Adipose tissue (tissue), 3 donors: ENCODE data around the gene POU2AF1. TPM values are rescaled to one million over a fixed set of nuclear protein-coding genes. Genes with fewer than 3 reads are reported as not detected.

ENCODE experiments used
- H3K27ac ChIP-seq: one replicate; pipeline ENCODE4 v1.5.1; 2013; ENCODE audit warnings: low read depth, low read length
- WGBS, 3 donors: extraction: QIAGEN DNeasy Blood & Tissue Kit; methylation state at CpG; one replicate each; pipeline ENCODE4 v1.1.7; 2013; 5-methylcytosine and 5-hydroxymethylcytosine counted together
- polyA plus RNA-seq, 3 donors: library from polyadenylated mRNA; stranded (reverse); fragments of 200-250 nt; gene quantifications; one replicate each; pipeline ENCODE4 v1.2.3, GENCODE V29; 2013
- donor health status: healthy with polysubstance abuse.
- donor health status: Bipolar disorder and iron deficiency.
- donor health status: healthy.

POU2AF1 gene
- polyA plus RNA-seq, 3 donors, result 0.51 to 0.55 TPM; not detected in 1

DNA sequence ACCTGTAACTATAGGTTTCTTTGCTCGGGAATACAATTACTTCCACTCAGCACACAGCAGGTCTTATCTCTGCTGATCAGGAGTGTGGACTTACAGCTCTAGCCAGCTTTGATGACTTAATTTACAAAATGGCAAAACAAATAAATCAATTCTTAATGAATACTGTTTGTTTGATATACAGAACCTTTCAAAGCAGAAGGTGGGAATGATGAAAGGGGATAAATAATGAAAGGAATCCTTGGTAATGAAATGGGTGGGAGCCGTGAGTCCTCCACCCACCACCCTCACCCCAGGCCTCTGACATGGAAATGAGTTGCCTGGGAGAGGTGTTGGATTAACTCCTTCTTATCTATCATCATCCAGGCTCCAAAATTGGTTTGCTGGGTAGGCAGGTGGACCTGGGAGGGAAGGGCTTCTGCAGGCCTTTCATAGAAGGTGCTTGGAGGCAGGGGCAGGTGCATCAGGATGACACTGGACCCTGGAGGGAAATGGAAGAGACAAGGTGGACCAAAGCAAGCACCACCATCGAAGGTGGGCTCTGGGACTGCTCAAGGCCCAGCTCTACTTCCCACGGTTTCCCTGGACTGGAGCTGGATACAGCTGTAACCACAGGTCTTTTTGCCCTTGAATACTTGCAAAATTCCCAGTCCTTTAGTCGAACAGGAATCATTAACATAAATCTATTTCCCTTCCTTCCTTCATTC is 23.0 kb downstream of the POU2AF1 start:
- 41 to 79% (median 57%) methylated on average over 5 of the region's 5 CpGs for WGBS, 3 donors
- H3K27ac ChIP-seq, result no peak overlapping the region

DNA sequence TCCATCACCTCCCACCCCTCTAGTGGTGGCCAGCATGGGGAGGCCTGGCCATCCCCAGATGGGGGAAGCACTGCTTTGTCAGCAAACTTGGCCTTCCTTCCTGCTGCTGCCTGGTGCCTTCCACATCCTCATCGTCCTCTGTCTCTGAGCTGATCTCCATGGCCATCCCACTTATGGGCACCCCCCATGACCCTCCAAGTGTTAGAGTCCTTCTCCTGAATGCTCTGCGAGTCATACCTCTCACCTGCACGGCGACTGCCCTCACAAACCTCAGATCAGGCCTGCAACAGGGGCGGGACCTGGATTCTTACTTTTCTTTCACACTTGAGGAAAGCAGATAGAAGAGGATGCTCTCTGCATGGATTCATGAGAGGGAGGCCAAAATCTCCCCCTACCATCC is 24.0 kb downstream of the POU2AF1 start:
- 76 to 92% (median 89%) methylated on average over 5 of the region's 5 CpGs for WGBS, 3 donors
- no peak overlapping the region for H3K27ac ChIP-seq

DNA sequence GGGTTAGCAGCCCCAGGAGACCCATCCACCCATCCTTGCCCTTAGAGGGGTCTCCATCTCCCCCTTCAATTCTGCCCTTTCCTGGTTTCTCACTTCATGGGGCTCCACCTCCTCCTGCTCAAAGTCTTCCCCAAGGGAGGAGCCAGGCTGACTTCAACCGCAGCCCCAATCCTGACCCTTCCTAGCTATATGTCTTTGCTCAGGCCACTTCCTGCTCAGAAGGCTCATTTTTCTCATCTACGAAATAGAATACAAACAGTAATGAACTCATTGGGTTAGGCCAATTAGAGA is 24.5 kb downstream of the POU2AF1 start:
- 76 to 86% (median 81%) methylated on average over 2 of the region's 2 CpGs for WGBS, 3 donors
- H3K27ac ChIP-seq, result no peak overlapping the region

DNA sequence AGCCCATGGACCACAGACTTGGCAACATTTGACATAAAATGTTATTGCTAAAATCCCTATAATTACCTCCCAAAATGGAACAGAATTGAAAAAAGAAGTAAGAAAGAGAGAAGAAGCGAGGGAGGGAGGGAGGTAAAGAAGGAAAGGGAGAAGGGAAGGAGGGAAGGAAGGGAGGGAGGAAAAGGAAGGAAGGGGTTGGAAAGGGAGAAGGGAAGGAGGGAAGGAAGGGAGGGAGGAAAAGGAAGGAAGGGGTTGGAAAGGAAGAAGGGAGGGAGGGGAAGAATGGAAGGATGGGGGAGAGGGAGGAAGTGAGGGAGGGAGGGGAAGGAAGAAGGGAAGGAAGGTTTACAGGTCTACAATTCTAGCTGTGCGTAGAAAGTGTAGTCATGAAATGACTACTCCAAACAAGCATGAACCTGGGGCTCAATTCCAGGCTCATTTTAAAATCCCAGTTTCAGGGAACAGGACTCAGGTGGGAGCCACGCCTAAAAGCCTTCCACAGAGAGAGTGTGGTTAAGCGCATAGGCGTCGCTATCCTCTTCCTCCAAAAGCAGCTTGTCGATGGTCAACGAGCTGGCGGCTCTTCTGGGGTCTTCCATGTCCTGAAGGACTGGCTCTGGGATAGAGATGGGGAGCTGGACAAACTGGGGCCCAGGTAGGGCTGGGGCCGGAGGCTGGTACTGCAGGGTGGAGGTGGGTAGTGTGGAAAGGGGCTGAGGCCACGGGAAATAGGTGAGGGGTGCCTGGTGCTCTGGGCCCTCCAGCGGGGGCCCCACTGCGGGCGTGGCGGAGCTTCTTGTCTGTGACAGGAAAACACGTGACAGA is 25.1 kb downstream of the POU2AF1 start:
- no peak overlapping the region for H3K27ac ChIP-seq
- 92 to 95% (median 94%) methylated on average over 16 of the region's 16 CpGs for WGBS, 3 donors

DNA sequence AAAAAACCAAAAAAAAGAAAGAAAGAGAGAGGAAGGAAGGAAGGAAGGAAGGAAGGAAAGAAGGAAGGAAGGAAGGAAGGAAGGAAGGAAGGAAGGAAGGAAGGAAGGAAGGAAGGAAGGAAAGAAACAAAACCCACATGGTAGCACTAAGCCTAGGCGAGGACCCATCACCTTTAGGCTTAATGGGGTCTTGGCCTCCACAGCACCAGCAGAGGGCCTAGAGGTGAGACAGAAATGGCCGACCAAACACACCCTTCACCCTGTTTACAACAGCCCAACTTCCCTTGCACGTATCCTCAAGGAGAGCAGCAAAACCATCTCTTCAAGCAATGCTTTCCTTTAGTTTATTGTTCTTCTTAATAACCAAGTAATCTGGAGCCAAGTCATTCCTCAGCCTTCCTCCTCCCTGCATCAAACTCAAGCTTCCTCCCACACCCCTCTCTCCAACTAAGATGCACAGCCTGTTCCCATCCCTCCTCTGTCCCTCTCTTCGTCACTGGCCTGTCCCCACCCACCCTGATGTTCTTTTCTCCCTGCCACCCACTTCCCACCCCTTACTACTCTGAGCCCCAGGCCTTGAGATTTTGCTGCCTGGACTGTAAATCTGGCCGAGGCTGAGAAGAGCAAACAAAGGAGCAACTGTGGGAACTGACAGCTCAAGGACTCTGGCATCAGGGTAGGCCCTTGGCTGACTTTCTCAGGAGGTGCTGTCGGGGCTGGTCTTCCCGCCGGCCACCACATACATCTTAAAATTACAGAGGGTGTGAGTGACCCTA is 26.0 kb downstream of the POU2AF1 start:
- 35 to 75% (median 64%) methylated on average over 8 of the region's 8 CpGs for WGBS, 3 donors

DNA sequence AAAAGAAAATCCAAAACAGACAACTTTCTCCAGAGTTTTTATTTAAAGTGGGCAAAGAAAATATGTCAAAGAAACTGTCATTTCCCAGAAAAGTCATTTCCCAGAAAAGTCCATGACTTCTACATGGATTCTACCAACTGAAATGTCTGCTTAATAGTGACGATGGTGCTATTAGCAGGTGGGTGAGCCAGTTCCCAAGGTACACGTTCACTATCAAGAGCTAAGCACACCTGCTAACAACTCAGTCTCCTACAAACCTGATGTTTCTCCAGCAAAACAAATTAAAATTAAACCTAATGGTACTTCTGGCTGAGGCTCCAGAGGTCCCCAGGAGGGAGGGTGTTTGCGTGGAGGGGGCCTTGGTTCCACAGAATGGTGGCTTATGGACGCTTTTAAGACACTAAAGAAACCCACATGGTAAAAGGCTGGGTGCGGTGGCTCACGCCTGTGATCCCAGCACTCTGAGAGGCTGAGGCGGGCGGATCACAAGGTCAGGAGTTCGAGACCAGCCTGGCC is 26.8 kb downstream of the POU2AF1 start:
- 69 to 92% (median 89%) methylated on average over 8 to 9 of the region's 9 CpGs for WGBS, 3 donors

More for the DNA sequence above, 26.0 kb downstream of the POU2AF1 start:
- no peak overlapping the region for H3K27ac ChIP-seq

DNA sequence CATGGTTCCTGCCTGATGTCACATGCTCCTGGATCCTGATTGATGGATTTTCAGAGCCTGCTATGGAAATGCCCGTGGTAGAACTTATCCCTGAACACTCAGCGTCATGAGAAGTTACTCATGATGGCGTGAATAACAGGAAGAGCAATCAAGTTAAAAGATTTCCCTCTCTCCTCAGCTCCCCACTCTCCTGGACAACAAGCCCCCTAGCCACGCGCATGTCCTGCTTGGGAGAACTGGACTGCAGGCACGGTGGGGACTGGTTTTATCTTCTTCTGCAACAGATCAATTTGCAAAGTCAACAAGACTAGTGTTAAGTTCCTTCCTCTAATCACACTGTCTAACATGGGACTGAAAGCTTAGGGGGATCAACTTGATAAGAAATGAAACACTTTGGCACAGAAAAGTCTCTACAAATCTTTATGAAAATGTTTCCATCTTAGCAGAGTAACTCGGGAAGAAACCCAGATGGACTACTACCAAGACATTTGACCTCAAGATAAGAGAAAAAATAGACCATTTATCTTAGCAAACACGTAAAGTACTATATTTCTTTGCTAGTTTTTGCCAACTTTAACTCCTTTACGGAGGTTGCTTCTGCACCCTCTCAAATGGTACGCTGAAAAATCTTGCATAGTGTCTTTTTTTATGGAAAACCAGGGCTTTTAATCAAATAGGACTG is 27.6 kb downstream of the POU2AF1 start:
- no peak overlapping the region for H3K27ac ChIP-seq
- WGBS, 3 donors, result 21 to 52% (median 51%) methylated on average over 10 of the region's 10 CpGs

More for the DNA sequence above, 26.8 kb downstream of the POU2AF1 start:
- H3K27ac ChIP-seq, result no peak overlapping the region

DNA sequence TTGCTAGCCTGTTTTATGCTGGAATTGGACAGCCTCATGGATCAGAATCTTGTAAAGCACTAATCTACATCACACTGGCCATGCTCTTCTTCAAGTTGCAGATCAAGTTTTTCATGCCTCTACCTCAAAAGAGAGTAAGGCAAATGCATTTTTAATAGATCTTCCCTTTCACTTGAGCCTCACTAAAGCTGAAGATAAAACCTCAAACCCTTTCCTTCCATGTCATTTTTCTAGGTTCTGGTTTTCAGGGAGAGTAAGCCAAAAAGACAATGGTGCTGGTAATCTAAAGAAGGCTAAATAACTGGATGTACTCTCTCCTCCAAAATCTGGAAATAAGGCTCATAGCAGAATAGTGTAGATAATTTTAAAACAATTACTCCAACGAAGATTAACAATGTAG is 28.3 kb downstream of the POU2AF1 start:
- 60 to 61% (median 61%) methylated on average over 1 of the region's 1 CpG for WGBS, 3 donors
- no peak overlapping the region for H3K27ac ChIP-seq

DNA sequence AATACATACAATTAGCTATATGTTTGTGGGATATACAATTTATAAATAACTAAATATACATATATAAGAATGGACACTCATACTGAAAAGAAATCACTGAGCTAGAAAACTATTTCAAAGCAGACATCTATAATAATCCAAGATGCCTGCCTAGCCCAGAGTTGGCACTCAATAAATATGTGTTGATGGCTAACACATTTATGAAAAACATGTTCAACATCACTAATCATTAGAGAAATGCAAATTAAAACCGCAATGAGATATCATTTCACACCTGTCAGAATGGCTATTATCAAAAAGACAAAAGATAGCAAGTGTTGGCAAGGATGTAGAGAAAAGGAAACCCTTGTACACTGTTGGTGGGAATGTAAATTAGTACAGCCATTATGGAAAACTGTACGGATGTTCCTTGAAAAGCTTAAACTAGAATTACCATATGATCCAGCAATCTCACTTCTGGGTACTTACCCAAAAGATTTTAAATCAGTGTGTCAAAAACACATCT is 29.8 kb downstream of the POU2AF1 start:
- no peak overlapping the region for H3K27ac ChIP-seq
- WGBS, 3 donors, result 54 to 92% (median 57%) methylated on average over 2 of the region's 2 CpGs

DNA sequence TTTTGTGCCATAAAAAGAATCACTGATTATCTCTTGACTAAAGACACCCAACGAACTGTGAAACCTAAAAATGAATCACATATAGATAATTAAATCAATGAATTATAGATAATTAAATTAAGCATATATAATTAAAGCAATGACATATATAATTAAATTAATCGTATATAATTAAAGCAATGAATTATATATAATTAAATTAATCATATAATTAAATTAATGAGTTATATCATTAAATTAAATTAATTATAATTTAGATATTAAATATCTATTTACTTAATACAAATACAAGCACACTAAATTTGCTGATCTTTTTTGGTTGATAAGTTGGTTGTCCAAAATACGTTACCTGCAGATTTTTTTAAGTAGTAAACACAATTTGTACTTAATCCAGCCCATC is 30.9 kb downstream of the POU2AF1 start:
- whole genome bisulfite sequencing, 3 donors, result 65 to 86% (median 85%) methylated on average over 3 of the region's 3 CpGs
- no peak overlapping the region for H3K27ac ChIP-seq

DNA sequence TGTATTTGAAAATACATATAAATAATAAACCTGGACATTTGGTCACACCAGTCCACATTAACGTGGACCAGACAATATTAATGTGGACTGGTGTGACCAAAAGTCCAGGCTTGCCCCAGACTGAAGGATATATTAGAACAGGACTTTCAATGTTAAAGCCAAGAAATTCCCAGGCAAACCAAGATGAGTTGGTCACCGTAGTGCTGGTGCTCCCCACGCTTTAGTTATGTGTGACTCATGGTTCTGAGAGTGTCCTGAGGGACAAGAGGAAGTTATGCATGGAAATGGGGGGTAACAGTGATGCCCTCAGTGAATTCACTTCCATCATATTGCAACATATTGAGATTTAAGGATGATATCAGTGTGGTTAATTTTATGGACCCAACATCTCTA is 31.4 kb downstream of the POU2AF1 start:
- WGBS, 3 donors, result 56 to 90% (median 75%) methylated on average over 3 of the region's 3 CpGs
- H3K27ac ChIP-seq, result no peak overlapping the region

DNA sequence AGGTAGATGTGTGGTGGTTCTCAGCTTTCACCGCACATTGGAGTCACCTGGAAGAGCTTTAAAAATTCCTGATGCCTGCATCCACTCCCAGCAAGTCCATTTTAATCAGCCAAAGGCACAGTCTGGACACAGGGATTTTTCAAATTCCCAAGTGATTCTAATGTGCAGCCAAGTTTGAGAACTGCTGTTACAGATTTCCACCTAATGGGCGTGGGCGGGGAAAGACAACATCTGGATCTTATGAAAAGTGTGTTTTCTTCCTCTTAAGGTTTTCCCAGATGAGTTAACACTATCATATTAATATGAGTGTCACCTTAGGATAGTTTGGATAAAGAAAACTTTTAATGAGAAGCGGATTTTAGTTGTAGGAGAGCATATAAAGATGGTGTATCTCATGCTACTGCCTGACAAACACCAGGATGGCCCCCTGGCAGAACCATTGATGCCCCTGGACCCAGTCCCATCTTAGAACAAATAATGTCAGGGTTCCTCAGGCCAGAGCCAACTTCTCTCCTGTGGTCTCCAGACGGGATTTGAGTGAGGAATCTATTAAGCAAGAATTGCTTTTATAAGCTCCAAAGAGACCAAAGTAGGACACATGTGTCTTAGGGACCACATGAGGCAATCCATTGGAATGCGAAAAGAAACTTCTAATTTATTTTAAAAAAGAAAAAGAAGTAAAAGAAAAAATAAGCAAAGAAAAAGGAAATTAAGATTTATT is 31.9 kb downstream of the POU2AF1 start:
- WGBS, 3 donors, result 56 to 79% (median 64%) methylated on average over 6 of the region's 6 CpGs
- H3K27ac ChIP-seq, result no peak overlapping the region

DNA sequence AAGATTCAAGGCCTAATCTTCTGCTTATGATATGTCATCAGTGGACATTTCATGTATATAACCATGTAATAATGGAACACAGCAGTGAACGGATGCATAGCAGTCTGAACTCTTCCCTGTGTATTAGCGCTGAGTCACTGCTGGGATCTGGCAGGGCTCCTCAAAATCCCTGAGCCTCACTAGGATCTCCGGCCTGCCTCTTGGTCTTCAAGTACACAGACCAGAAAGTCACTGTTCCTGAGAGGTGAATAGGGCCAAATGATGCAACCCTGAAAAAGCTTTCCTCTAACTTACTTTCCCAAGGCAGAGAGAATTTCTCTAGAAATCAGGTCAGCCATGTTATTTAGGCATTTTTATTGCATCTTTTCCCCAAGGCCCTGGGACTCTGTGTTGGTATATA is 35.0 kb downstream of the POU2AF1 start:
- 59 to 73% (median 69%) methylated on average over 3 of the region's 3 CpGs for WGBS, 3 donors
- H3K27ac ChIP-seq, result no peak overlapping the region

DNA sequence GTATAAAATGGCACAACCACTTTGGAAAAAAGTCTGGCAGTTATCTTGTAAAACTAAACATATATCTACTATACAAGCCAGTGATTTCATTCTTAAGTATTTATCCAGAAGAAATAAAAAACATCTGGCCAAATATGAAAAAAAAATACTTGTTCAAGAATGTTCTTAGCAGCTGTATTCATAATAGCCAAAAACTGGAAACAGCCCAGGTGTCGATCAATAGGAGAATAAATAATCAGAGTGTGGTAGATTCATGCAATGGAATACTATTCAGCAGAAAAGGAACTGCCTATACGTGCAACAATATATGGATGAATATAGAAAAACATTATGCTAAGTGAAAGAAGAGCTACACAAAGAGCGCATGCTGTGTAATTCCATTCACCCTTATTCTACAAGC is 36.7 kb downstream of the POU2AF1 start:
- 61 to 83% (median 74%) methylated on average over 3 of the region's 3 CpGs for WGBS, 3 donors

DNA sequence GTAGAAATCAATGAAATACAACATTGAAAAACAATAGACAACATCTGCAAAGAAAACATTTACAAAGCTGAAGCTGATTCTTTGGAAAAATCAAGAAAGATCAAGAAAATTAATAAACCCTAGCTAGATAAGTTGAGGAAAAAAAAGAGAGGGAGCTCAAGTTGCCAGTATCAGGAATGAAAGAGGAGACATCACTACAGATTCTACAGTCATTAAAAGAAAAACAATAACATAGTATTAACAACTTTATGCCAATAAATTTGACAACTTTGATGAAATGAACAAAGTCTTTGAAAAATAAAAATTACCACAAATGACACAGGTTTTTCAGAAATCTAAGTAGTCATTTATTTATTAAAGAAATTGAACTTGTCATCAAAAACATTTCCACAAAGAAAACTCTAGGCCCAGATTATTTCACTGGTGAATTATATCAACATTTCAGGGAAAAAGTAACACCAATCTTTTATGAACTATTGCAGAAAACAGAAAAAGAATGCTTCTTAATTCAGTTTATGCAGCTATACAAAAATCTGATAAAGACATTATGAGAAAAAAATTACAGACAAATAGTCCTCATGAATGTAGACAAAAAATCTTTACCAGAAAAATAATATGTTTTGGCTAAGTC is 39.2 kb downstream of the POU2AF1 start:
- H3K27ac ChIP-seq, result no peak overlapping the region

More for the DNA sequence above, 36.7 kb downstream of the POU2AF1 start:
- no peak overlapping the region for H3K27ac ChIP-seq

DNA sequence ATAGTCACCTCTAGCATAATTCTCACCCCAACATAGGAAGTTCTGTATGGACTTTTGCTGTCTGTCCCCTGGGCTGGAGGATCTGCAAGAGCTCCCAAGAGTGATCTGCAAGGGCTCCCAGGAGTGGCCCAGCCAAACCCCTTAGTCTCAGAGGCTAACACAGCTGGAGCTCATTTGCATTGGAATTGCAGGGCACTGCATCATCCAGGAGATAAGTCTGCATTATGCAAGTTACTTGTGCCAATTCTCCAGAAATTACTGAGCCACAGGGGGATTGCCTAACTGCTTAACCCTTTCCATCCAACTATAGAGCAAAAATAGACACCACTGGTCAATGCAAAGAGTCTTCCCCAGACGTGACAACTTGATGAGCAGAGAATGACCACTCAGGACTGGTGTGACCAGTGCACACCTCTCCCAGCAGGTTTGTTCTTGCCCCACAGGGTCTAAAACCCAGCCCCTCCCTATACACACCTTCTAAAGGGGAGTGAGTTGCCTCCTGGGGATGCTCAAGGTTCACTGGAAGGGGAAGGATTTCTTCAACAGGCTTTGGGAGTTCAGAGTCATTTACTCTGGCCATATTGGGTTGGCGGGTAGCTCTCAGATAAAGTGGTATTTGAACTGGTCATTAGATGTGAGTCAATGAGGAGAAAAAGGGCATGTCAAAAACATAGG is 42.4 kb downstream of the POU2AF1 start:
- H3K27ac ChIP-seq, result no peak overlapping the region
- WGBS, 3 donors, result 68 to 86% (median 81%) methylated on average over 2 of the region's 2 CpGs

DNA sequence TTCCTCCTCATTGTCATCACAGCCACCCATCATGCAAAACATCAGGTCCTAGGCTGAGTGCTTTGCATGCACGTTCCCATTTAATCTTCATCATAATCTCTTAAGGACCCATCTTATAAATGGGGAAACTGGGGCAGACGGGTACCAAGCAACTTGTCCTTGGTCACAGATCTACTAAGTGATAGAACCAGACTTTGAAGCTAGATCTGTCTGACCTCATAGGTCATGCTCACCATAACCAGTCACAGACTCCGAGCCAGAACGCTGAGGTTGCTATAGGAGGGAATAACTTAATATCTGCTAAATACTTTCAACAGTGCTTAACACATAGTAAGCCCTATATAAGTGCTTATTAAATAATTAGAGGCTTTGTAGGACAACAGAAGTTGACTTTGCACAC is 43.0 kb downstream of the POU2AF1 start:
- H3K27ac ChIP-seq, result no peak overlapping the region
- WGBS, 3 donors, result 82 to 86% (median 86%) methylated on average over 4 of the region's 4 CpGs
